Adipose tissue (tissue), 3 donors: ENCODE results near the gene ACTRT3. TPM values are rescaled to one million over a fixed set of nuclear protein-coding genes. Genes with fewer than 3 reads are reported as not detected.
A peak's percentile ranks its signal among the peaks of the same experiment; 100 is the strongest.

Experiments used
- H3K27ac ChIP-seq: one replicate; pipeline ENCODE4 v1.5.1; 2013; ENCODE audit warnings: low read depth, low read length
- whole genome bisulfite sequencing, 3 donors: extraction: QIAGEN DNeasy Blood & Tissue Kit; methylation state at CpG; one replicate each; pipeline ENCODE4 v1.1.7; 2013; 5-methylcytosine and 5-hydroxymethylcytosine counted together
- polyA plus RNA-seq, 3 donors: library from polyadenylated mRNA; stranded (reverse); fragments of 200-250 nt; gene quantifications; one replicate each; pipeline ENCODE4 v1.2.3, GENCODE V29; 2013
- donor health status: healthy with polysubstance abuse.
- donor health status: Bipolar disorder and iron deficiency.
- donor health status: healthy.

Gene ACTRT3
- polyA plus RNA-seq: 1 to 10 TPM in 2 of 3 donors, under 1 TPM in 1; 0.95 to 2.0 (median 1.8) TPM

DNA sequence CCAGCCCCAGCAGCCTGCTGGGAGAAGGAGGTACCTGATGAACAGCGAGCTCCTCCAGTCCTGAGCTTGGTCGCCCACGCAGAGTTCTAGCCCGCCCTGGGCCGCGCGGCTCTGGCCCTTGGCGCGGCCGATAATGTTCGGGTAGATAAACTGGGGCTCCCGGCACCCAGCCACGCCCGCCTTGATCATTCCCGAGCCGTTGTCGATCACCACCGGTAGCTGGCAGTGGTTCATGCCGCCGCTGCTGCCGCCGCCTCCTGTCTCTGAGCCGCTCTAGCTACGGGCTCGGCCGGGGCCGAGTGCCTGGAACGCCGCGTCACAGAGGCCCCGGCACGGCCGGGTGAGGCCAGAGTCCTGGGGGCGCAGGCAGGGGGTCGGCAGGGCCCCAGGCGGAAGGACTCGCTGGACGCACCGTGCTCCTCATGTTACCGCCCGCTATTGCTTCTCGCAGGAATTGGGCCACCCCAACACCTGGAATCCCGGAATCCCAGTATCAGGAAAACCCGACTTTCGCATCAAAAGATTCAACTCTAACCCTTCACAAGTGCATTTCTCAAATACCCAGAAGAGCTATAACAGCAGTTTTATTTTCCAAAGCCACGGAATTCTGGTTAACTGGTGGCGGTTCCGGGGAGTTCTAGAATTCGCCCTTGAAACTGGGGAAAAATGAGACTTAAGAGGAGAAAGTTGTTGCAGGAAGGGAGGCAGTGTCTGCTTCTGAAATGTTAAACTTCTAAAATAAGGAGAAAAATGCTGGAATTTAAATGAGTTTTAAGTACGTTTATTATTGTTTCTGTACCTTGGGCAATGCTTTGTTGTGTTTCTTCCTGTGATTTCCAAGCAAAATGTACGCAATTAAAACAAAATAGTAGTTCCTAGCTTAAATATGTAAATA lies at the start of gene ACTRT3:
ACTRT3 (minus strand) TSS at position 275 of the 895 bp plus-strand sequence; CDS start at position 234, 41 bp downstream.
- WGBS, 3 donors: 1 to 7% (median 4%) methylated on average over 39 to 51 of the region's 51 CpGs
- peak within 1 kb of the TSS; percentile 12 for H3K27ac ChIP-seq

GRCh38 chr3:169818316-169818715 lies 49.0 kb upstream of the ACTRT3 start:
- WGBS, 3 donors: 67 to 93% (median 77%) methylated on average over 2 of the region's 2 CpGs
- no peak overlapping the region for H3K27ac ChIP-seq

GRCh38 chr3:169815590-169816150 lies 46.3 kb upstream of the ACTRT3 start:
- no peak overlapping the region for H3K27ac ChIP-seq
- WGBS, 3 donors: 93 to 99% (median 96%) methylated on average over 4 of the region's 4 CpGs

DNA sequence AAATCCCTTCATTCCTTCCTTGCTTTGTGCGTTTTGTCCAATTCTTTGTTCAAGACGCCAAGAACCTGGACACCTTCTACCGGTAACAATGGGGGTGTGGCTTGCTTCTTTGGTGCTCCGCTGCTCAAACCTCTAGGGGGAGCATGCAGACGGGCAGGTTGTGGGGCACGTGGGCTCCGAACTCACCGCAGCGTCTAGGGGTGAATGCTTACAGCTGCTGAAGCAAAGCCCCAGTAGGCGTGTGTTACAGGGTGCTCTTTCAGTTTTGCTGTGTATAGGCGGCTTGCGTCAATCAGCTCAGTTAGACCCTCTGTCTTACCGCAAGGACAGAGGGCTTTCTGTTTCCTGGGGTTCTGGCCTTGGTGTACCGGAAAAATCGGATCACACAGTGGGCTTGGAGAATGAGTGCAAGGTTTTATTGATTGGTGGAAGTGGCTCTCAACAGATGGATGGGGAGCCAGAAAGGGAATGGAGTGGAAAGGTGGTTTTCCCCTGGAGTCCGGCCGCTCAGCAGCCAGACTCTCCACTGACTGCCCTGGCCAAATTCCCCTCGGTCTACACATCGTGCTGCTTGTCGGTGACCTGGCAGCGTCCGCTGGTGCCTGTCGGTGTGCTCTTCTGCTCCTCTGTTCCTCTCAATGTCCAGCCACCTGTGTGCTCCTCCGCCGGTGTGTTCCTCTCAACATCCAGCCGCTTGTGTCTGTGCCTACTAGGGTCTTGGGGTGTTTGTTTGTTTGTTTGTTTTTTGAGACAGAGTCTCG lies 44.6 kb upstream of the ACTRT3 start:
- 57 to 64% (median 58%) methylated on average over 27 of the region's 27 CpGs for WGBS, 3 donors

GRCh38 chr3:169813278-169813677 lies 43.9 kb upstream of the ACTRT3 start:
- no peak overlapping the region for H3K27ac ChIP-seq
- WGBS, 3 donors: 30 to 69% (median 33%) methylated on average over 8 of the region's 8 CpGs

More for the DNA sequence above, 44.6 kb upstream of the ACTRT3 start:
- H3K27ac ChIP-seq: no peak overlapping the region

DNA sequence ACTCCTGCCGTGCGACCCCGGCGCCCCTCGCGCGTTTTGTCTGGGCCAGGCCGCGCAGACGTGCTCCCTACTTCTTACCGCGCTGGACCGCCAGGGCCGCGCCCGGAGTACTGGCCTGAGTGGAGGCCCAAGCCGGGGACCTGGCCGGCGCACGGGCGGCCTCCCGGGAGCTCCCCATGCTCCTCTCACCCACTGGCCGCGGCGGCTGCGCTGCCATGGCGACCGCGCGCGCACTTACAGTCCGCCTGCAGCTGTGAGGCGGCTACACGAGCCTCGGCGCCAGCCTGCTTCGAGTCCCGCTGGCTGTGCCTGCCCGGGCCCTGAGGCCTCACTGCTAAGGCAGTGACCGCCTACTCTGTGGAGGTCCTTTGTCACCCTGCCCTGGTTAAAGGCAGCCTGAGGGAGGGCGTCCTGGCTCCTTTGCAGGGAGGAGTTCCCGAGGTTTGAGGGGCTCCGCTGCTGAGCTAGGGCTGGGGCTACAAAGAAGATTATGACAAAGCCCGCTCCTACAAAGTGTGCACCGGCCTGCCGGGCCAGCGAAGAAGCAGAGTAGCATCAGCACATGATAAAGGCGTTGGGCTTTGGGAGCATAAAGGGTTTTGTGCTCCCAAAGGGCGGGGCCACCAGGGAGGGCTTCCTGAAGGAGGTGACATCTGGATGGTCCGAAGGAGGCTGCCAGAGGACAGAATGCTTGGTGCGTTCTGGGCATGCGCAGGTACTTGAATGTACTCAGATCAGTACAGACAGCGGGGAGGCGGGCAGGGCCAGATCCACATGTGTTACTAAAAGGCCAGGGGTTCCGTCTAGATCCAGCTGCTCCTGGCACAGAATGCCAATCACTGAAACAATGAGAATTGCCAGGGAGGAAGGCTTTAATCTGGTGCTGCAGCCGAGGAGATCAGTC lies 43.2 kb upstream of the ACTRT3 start, which contains the start of the genes LRRC34 and LRRIQ4:
LRRC34 (minus strand) TSS at position 573 of the 904 bp plus-strand sequence; CDS start at position 217, 356 bp downstream.
LRRIQ4 (plus strand) TSS at position 539 of the 904 bp plus-strand sequence. CDS start 9,052 bp downstream, outside the sequence.
- H3K27ac ChIP-seq: no peak within 1 kb of the TSS
- 5 to 10% (median 6%) methylated on average over 54 to 56 of the region's 56 CpGs for WGBS, 3 donors

DNA sequence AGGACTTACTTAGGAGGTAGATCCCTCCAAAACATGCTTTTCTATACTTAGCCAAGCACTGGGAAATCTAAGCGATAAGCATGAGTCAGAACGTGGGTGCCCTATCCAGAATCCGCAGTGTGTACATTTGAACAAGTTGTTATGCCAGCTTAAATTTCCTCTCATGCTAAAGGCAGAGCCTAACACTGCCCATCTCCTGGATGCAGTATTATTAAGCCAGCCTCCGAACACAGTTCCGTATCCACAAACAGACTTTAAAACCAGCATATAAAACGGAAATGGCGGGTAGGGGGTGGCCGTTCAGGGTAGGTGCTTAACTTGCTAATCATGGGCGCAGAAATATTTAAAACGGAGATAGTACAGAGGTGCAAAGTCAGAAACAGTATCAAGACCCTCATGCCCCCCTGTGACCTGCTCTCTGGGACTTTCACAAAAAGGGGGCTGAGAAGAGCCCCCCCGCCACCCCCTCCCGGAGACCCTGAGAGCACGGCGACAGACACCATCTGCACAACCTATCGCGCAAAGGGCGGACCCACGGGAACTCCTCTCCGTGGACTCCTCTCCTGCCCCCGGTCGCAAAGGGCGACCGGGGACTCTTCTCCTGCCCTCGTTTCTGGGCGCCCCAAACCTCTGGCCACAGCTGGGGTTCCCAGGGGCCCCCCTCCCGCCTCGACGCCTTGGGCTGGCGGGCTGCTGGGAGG lies 42.4 kb upstream of the ACTRT3 start:
- WGBS, 3 donors: 1 to 6% (median 4%) methylated on average over 29 of the region's 29 CpGs
- H3K27ac ChIP-seq: no peak overlapping the region

DNA sequence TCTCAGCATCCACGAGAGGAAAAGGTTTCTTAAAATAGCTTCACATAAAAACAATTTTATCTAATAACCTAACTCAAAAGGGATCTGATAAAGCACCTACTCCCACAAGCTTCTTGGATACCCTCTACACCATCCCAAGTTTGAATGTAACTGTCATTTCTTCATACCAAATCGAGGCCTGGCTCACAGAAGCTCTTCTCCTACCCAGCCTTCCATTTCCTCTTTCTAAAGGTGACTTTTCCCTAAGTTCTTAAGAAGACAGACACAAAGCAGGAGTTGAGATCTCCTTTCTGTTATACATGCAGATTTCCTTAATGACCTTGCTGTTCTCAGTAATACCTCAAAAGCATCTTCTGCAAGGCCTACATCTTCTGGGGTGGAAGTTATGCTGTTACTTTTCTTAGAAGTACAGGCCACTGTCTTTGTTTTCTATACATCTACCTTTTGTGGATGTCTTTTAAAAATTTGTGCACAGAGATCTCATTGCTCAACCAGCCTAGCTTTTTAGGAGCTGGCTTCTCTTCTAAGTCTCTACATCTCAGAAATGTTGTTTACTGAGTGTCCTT lies 40.0 kb upstream of the ACTRT3 start:
- WGBS, 3 donors: 35 to 49% (median 35%) methylated on average over 2 of the region's 2 CpGs
- no peak overlapping the region for H3K27ac ChIP-seq

- 90 to 92% (median 90%) methylated on average over 3 of the region's 3 CpGs for WGBS, 3 donors
Measured at GRCh38 chr3:169804681-169805080, 35.3 kb upstream of the ACTRT3 start.

GRCh38 chr3:169792359-169792758 lies 23.0 kb upstream of the ACTRT3 start:
- WGBS, 3 donors: 96 to 100% (median 98%) methylated on average over 1 of the region's 1 CpG
- H3K27ac ChIP-seq: no peak overlapping the region

More at GRCh38 chr3:169804681-169805080, 35.3 kb upstream of the ACTRT3 start:
- H3K27ac ChIP-seq: no peak overlapping the region

DNA sequence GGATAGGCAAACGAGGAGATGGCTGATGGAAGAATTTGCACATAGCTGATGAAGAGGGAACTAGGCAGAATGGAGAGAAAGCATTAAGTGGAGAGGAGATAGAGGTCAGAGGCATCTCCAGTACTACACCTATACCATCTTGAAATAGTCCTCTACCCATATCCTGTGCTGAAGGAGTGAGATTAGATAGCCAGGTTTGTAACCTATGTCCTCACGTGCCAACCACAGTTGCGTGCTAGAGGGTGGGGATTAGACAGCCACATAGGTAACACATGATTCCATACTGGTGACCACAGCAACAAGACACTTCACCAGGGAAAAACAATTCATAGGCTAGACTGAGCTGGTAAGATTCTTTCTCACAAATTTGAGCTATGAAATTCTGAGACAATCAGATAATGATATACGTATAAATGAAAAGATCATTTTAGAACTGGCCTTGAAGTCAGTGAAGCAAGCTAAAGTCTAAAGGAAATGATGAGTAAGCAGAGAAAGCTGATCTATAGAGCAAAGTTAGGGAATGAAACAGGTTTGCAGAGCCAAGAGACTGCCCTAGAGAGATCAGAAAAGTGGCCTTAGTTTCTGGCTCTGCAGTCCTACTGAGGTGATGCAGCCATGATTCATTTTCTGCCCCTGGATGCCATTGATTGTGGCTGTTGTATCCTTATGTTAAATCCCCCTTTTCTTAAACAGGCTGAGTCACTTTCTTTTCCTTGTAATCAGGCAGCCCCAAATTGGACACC lies 21.5 kb upstream of the ACTRT3 start:
- no peak overlapping the region for H3K27ac ChIP-seq
- WGBS, 3 donors: 89 to 97% (median 92%) methylated on average over 4 of the region's 4 CpGs

- no peak overlapping the region for H3K27ac ChIP-seq
Measured at GRCh38 chr3:169790219-169790618, 20.9 kb upstream of the ACTRT3 start.

DNA sequence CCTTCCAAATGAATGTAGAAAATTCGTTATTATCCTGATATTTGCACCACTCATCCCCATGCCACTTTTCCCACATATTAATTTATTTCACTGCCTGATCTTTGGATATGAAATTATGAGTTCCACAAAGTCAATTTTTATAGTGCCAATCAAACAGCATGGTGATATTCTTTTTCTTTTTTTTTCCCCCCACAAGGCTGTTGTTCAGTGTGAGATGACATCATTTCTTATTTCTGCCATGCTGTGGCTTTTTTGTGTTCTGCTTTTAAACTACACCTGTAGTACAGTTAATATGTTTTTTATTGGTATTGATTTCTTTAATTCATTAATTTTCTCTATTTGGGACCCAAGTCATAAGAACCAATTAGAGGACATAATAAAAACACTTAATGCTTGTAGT lies 18.4 kb upstream of the ACTRT3 start:
- 54 to 81% (median 57%) methylated on average over 1 of the region's 1 CpG for WGBS, 3 donors
- no peak overlapping the region for H3K27ac ChIP-seq

- H3K27ac ChIP-seq: no peak overlapping the region
- WGBS, 3 donors: 98% methylated on average over 4 of the region's 4 CpGs
Measured at GRCh38 chr3:169787120-169787519, 17.8 kb upstream of the ACTRT3 start.

DNA sequence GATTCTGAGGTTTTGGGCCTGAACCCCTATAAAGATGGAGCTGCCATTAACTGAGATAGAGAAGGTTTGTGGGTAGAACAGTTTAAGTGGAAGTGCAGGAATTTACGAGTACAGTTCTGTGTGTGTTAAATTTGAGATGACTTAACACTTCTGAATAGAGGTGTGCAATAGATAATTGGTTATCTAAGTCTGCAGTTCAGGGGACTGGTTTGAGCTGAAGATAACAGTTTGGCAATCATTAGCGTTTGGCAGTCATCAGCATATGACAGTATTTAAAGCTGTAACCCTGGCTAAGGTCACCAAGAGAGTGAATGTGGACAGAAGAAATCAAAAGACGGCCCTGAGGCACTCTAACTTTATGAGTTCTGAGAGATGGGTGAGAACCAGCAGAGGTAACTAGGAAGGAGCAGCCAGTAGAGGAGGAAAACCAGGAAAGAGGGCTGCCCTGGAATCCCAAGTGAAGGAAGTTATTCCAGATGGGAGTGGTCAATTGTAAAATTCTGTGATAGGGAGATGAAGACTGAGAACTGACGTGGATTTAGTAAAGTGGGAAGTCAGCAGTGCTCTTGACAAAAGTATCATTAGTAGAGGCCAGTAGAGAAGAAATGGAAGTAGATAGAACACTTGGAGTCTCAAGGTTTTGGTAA lies 12.0 kb upstream of the ACTRT3 start:
- H3K27ac ChIP-seq: no peak overlapping the region
- 77 to 84% (median 80%) methylated on average over 4 of the region's 4 CpGs for WGBS, 3 donors

- WGBS, 3 donors: 37 to 66% (median 43%) methylated on average over 2 of the region's 2 CpGs
- H3K27ac ChIP-seq: no peak overlapping the region
Measured at GRCh38 chr3:169780742-169781141, 11.4 kb upstream of the ACTRT3 start.
